Islet of Langerhans (tissue), 1 donor: ENCODE measurements around the gene SLC15A4.

ENCODE experiments used
- FAIRE-seq: peaks from one replicate; lab custom pipeline; 2011; peaks lifted over from hg19 to GRCh38; lab: Jason Lieb, UNC

Gene SLC15A4

DNA sequence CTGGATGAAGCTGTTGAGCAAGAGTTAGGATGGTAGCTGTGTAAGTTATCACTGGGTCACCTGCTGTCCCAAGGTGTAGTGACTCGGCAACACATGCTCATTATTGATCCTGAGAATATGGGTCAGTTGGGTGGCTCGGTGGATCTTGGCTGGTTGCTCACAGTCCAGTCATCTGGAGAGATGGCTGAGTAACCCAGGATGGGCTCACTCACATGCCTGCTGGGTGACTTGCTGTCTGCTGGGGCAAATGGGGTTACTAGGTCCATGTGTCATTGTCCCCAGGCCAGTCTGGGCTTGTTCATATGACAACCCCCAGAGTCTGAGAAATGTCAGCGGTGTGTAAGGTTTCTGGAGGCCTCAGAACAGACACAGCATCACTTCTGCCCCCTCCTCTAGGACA is 69.5 kb downstream of the SLC15A4 start:
- no peak for FAIRE-seq

DNA sequence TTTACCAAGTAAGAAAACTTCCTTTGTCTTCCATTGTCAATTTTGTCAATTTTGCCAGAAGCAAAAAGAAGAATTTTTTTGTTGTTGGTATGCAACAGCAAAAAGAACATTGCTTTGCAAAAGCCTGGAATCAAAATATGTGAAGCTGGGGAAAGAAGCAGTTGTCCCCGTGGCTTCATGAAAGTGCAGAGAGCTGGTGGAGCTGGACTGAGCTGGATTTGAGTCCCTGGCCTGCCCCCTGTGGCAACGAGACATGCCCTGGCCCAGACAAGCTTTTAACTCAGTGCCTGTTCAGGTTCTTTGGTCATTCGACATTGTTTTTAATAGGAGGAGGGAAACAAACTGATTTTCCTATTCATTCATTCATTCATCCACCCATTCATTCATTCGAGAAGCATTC is 70.3 kb downstream of the SLC15A4 start:
- FAIRE-seq = no peak

DNA sequence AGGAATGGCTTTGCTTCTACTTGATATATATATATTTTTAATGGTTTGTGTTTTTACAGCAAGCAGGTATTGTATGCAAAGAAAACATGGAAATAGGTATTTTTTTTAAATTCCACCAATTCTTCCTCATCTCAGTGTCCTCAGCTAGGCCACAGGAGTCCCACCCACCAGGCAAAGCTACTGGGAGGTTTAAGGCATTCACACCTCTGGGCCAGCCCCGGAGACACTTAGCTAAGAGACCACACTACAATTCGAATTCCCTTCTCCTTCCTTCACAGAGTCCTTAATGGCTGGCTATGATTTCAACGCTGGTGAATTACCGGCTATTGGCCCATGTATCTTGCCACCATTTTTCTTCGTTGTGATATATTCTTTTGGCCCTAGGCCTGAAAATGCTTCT is 71.4 kb downstream of the SLC15A4 start:
- no peak for FAIRE-seq

DNA sequence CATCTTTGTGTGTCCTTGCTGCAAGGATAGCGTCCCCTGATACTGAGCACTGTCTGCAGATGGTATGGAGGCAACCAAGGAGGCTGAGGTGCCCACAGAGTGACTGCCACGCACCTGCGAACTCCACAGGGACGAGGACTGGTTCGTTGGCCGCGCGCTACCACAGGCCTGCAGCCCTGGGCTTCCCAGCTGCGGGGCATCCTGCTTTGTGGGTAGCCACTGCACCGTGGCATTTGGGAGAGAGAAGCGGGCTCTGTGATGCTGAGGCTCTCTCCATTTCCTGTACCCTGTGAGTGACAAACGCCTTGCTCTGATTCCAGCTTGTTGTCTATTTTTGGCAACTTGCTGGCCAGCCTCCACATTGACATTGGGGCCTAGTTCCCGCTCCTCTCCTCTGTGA is 76.3 kb downstream of the SLC15A4 start:
- FAIRE-seq = no peak

DNA sequence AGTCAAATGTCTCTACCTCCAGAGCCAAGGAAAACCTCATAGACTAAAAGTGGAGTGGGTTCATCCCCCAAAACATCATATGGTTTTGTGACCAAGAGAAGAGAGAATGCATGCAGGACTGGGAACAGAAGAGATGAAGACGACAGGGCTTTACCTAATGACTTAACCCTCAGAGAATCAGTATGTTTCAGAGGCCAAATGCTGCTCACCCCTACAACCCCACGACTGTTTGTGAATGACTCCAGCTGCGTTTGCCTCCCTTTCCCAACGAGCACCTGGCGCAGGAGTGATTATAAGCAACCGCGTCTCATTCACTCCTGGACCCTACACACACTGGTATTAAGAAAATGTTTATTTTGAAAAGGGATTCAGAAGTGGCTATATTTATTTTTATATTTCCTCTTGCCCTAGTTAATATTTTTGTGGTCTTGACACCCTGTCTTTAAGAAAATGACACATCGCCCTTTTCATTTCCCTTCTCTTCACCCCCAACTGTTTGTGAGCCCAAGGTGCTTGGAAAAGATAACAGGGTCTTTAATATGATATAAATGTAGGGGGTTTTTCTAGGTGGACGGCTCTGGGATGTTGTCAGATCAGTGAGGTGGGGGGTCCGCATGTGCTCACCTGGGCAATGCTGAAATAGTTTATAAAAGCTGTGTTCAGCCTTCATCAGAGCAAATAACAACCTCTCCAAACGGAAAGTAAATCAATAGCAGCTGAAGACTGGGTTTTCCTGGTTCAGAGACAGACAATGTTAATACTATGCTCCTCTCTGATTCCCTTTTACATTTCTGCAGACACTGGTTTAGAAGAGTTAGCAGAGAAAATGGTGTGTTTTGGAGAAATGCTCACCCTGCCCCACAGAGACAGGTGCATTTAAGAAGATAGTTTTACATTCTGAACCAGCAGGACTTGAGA is 77.7 kb downstream of the SLC15A4 start:
- no peak for FAIRE-seq

DNA sequence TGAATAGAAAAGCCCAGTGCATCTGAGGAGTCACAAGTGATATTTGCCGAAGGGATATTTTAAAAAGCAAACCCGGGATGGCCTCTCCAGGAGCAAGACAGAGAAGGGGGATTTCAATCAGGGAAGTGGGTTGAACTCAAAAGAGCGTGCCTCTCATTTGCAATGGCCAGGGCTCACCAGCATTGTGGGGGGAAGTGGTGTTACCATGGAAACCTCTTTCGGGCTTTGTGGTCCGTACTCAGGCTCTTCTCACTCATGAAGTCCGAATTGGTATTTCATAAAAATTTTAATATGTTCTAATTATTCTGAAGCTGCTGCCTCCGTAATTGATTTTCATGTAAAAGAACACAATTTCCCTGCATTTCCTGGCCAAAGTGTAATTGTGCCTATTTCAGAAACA is 79.8 kb downstream of the SLC15A4 start:
- FAIRE-seq = no peak
